Natural killer cell (primary cell): Measurements from ENCODE around the gene ASH1L. TPM values are rescaled to one million over a fixed set of nuclear protein-coding genes. Genes with fewer than 3 reads are reported as not detected.

ENCODE experiments used
- ATAC-seq, 3 donors: fragments of 150-1000 bp in 2 of 3; fragments of 200-7000 bp in 1 of 3; cut with Tn5 transposase; 1 replicate in 1 of 3; 2 replicates in 2 of 3; pipeline ENCODE4 v1.10.0; 2021; ENCODE audit warnings: mild to moderate bottlenecking in 2 of 3, moderate library complexity in 2 of 3
- DNase-seq, 2 donors: peaks; one replicate each; pipeline versions ENCODE4 v3.0.0 to v3.0.0-alpha.2; 2013 to 2021; ENCODE audit warnings: mixed read lengths in 1 of 2
- H3K27ac ChIP-seq: one replicate; pipeline ENCODE4 v1.5.1; 2013; ENCODE audit warnings: mild to moderate bottlenecking, low read length
- H3K27me3 ChIP-seq: one replicate; pipeline ENCODE4 v1.6.1; 2013; ENCODE audit warnings: low read length; ENCODE audit not compliant: control insufficient read depth, insufficient read depth
- H3K36me3 ChIP-seq: one replicate; pipeline ENCODE4 v1.6.1; 2013; ENCODE audit warnings: low read length; ENCODE audit not compliant: control insufficient read depth, insufficient read depth
- H3K4me1 ChIP-seq: one replicate; pipeline ENCODE4 v1.6.1; 2013; ENCODE audit warnings: low read length; ENCODE audit not compliant: control insufficient read depth, insufficient read depth
- H3K4me3 ChIP-seq: one replicate; pipeline ENCODE4 v1.5.1; 2013; ENCODE audit warnings: low read length
- H3K9me3 ChIP-seq: one replicate; pipeline ENCODE4 v1.6.1; 2013; ENCODE audit warnings: low read length; ENCODE audit not compliant: control insufficient read depth, insufficient read depth
- H3K27ac Mint-ChIP-seq, 2 donors: one replicate each; pipeline ENCODE4 v1.8.0; 2022; ENCODE audit warnings: mild to moderate bottlenecking in 2 of 2, mixed read lengths in 2 of 2, moderate library complexity in 1 of 2
- H3K27me3 Mint-ChIP-seq, 2 donors: one replicate each; pipeline ENCODE4 v1.8.0; 2022; ENCODE audit warnings: low read depth in 2 of 2, mixed read lengths in 2 of 2
- H3K36me3 Mint-ChIP-seq: one replicate; pipeline ENCODE4 v1.8.0; 2022; ENCODE audit warnings: mixed read lengths
- H3K4me1 Mint-ChIP-seq, 2 donors: one replicate each; pipeline ENCODE4 v1.8.0; 2022; ENCODE audit warnings: mixed read lengths in 2 of 2
- H3K4me3 Mint-ChIP-seq: one replicate; pipeline ENCODE4 v1.8.0; 2022; ENCODE audit warnings: mild to moderate bottlenecking, moderate library complexity, mixed read lengths
- H3K9me3 Mint-ChIP-seq, 2 donors: one replicate each; pipeline ENCODE4 v1.8.0; 2022; ENCODE audit warnings: mixed read lengths in 2 of 2
- CTCF ChIP-seq: fragments of 200-600 bp; IDR thresholded peaks from one replicate; pipeline ENCODE4 v1.8.0; 2022; ENCODE audit warnings: antibody characterized with exemption
- WGBS: methylation state at CpG from one replicate; pipeline ENCODE4 v1.1.7; 2013; ENCODE audit warnings: missing lambda C conversion rate; ENCODE audit not compliant: insufficient coverage; 5-methylcytosine and 5-hydroxymethylcytosine counted together
- intact Hi-C: fragments of 100-400 bp; cut with micrococcal nuclease; formaldehyde crosslinking; loops from one replicate; pipeline ENCODE4 v1.14.2; 2022
- total RNA-seq, 4 donors: library from RNA; stranded (reverse); fragments of 120-200 nt in 1 of 4; gene quantifications; one replicate each; pipeline versions ENCODE4 v1.2.3 to v1.2.4, GENCODE V29; 2013 to 2022

The ASH1L gene
- total RNA-seq, 3 donors from 2014 or later (not counting 1 experiment from before 2014, with no cell fraction given) = 82.2 to 99.5 (median 91.9) TPM

- no peaks in the 10 kb centered on the region for H3K4me1 ChIP-seq
- no peak for DNase-seq
- intact Hi-C loops = no loop called here
- no peak overlapping the region for H3K4me3 ChIP-seq
- no peaks in the 10 kb centered on the region for H3K9me3 Mint-ChIP-seq
- H3K4me3 Mint-ChIP-seq = no peak overlapping the region
- no peak for ATAC-seq
- no peak overlapping the region for H3K27ac Mint-ChIP-seq
- 95% methylated on average over 21 of the region's 21 CpGs for WGBS
- H3K36me3 ChIP-seq = no peaks in the 10 kb centered on the region
- H3K9me3 ChIP-seq = no peaks in the 10 kb centered on the region
- H3K27ac ChIP-seq = no peak overlapping the region
- H3K36me3 Mint-ChIP-seq = no peaks in the 10 kb centered on the region
- no peak for TF ChIP-seq CTCF
- no peaks in the 10 kb centered on the region for H3K27me3 ChIP-seq
- H3K4me1 Mint-ChIP-seq = no peaks in the 10 kb centered on the region
- H3K27me3 Mint-ChIP-seq = peaks cover 0 to 7% of the 10 kb centered on the region in 2 donors
Measured at GRCh38 chr1:155287987-155288543, 274.5 kb downstream of the ASH1L start.

GRCh38 chr1:155286544-155286943 is 276.1 kb downstream of the ASH1L start:
- no peak for TF ChIP-seq CTCF
- Histone ChIP-seq H3K4me3 (no peak overlapping the region), H3K27me3 (no peaks in the 10 kb centered on the region), H3K27ac (no peak overlapping the region), H3K4me1 (no peaks in the 10 kb centered on the region), H3K9me3 (no peaks in the 10 kb centered on the region), H3K36me3 (no peaks in the 10 kb centered on the region)
- intact Hi-C loops = no loop called here
- Mint-ChIP-seq H3K4me1 (no peaks in the 10 kb centered on the region), H3K27ac (no peak overlapping the region), H3K36me3 (no peaks in the 10 kb centered on the region), H3K27me3 (peaks cover 0 to 5% of the 10 kb centered on the region in 2 donors), H3K4me3 (no peak overlapping the region), H3K9me3 (no peaks in the 10 kb centered on the region)
- no peak for DNase-seq
- 97% methylated on average over 2 of the region's 2 CpGs for WGBS
- no peak for ATAC-seq

- H3K4me1 Mint-ChIP-seq = no peaks in the 10 kb centered on the region
Measured at GRCh38 chr1:155285631-155286044, 277.0 kb downstream of the ASH1L start.

More at GRCh38 chr1:155285631-155286044, 277.0 kb downstream of the ASH1L start:
- Histone ChIP-seq H3K27ac (no peak overlapping the region), H3K4me3 (no peak overlapping the region), H3K27me3 (no peaks in the 10 kb centered on the region), H3K9me3 (no peaks in the 10 kb centered on the region), H3K36me3 (no peaks in the 10 kb centered on the region), H3K4me1 (no peaks in the 10 kb centered on the region)
- intact Hi-C loops = no loop called here
- no peak for TF ChIP-seq CTCF
- WGBS = 96% methylated on average over 18 of the region's 18 CpGs
- Mint-ChIP-seq H3K27me3 (peaks cover 0 to 3% of the 10 kb centered on the region in 2 donors), H3K4me3 (no peak overlapping the region), H3K9me3 (no peaks in the 10 kb centered on the region), H3K27ac (no peak overlapping the region), H3K36me3 (no peaks in the 10 kb centered on the region)
- ATAC-seq (no peak), DNase-seq (no peak)

Other genes starting within 250 kb of the ASH1L start
- 10 to 100 TPM; 20.4 to 24.7 (median 21.5) TPM for gene RUSC1, start 241.9 kb downstream of the ASH1L start, total RNA-seq
- 10 to 100 TPM; 44.7 to 53.6 (median 46.7) TPM for gene MSTO1, start 47.4 kb upstream of the ASH1L start, total RNA-seq
- 100 to 1,000 TPM; 115 to 133 (median 115) TPM for gene YY1AP1, start 126.0 kb upstream of the ASH1L start, total RNA-seq
- 10 to 100 TPM; 83.9 to 97.5 (median 96.4) TPM for gene DAP3, start 126.3 kb upstream of the ASH1L start, total RNA-seq